GM19351 (cell line): ENCODE data around the gene GNA15.

ENCODE experiments used
- ATAC-seq: cut with Tn5 transposase; IDR thresholded peaks from one replicate; pipeline ENCODE4 v1.9.1; 2021; ENCODE audit warnings: mild to moderate bottlenecking, moderate library complexity; ENCODE audit not compliant: unreplicated experiment

GNA15 gene

GRCh38 chr19:3120611-3121276, 15.1 kb upstream of the GNA15 start:
- ATAC-seq, result no peak

GRCh38 chr19:3121396-3121795, 14.4 kb upstream of the GNA15 start:
- ATAC-seq, result no peak

- no peak for ATAC-seq
Measured at GRCh38 chr19:3121821-3122511, 13.9 kb upstream of the GNA15 start.

GRCh38 chr19:3122512-3122870, 13.3 kb upstream of the GNA15 start:
- no peak for ATAC-seq

GRCh38 chr19:3123088-3123721, 12.6 kb upstream of the GNA15 start:
- no peak for ATAC-seq

- ATAC-seq, result no peak
Measured at GRCh38 chr19:3123956-3124355, 11.9 kb upstream of the GNA15 start.

GRCh38 chr19:3124630-3125029, 11.2 kb upstream of the GNA15 start:
- ATAC-seq, result no peak

GRCh38 chr19:3125900-3126524, 9.8 kb upstream of the GNA15 start:
- ATAC-seq, result no peak

- no peak for ATAC-seq
Measured at GRCh38 chr19:3129112-3129511, 6.7 kb upstream of the GNA15 start.

- ATAC-seq, result no peak
Measured at GRCh38 chr19:3131168-3131567, 4.7 kb upstream of the GNA15 start.

- no peak for ATAC-seq
Measured at GRCh38 chr19:3132971-3133792, 2.7 kb upstream of the GNA15 start.

GRCh38 chr19:3133793-3134116, 2.1 kb upstream of the GNA15 start:
- ATAC-seq, result no peak

GRCh38 chr19:3136684-3137055, 837 bp downstream of the GNA15 start:
- ATAC-seq, result no peak

GRCh38 chr19:3137119-3137518, 1.3 kb downstream of the GNA15 start:
- no peak for ATAC-seq

- no peak for ATAC-seq
Measured at GRCh38 chr19:3138268-3138667, 2.4 kb downstream of the GNA15 start.

- no peak for ATAC-seq
Measured at GRCh38 chr19:3140667-3141038, 4.8 kb downstream of the GNA15 start.

- ATAC-seq, result no peak
Measured at GRCh38 chr19:3142292-3142670, 6.4 kb downstream of the GNA15 start.

GRCh38 chr19:3142781-3143337, 7.0 kb downstream of the GNA15 start:
- no peak for ATAC-seq

- no peak for ATAC-seq
Measured at GRCh38 chr19:3145909-3146676, 10.3 kb downstream of the GNA15 start.

- ATAC-seq, result no peak
Measured at GRCh38 chr19:3146677-3147100, 10.9 kb downstream of the GNA15 start.
